ENCODE measurements around the gene LLCFC1.

- no peak for TF ChIP-seq CTCF (IDR thresholded peaks at IDR 0.05)
- no peak for TF ChIP-seq ZFX (IDR thresholded peaks at IDR 0.05; ENCODE audit: borderline replicate concordance)
These were observed 17.8 kb downstream of the LLCFC1 start for GRCh38 chr7:142956951-142957623.
